RWPE1 (cell line): ENCODE results near the gene SLC17A2.
"Not testable (repeated sequence)": the region's sequence is repeated elsewhere in the genome, so short reads cannot be mapped to it uniquely, and the experiment has no call there.

Experiments used
- CTCF ChIA-PET: fragments of 350-600 bp; sonication (Branson Sonifier 250); formaldehyde crosslinking; extraction: SDS; loops from one replicate; lab custom pipeline; 2021; lab: Yijun Ruan, JAX
- POLR2A ChIA-PET: fragments of 400-600 bp; formaldehyde crosslinking; extraction: SDS; loops from one replicate; lab custom pipeline; 2020; ENCODE audit warnings: antibody characterized with exemption; ENCODE audit not compliant: low non-redundant PET; lab: Yijun Ruan, JAX
- DNase-seq: peaks from one replicate; pipeline ENCODE4 v3.0.0; 2012; ENCODE audit warnings: low spot score
- H3K27ac ChIP-seq: fragments of 450-650 bp; 2 replicates; pipeline ENCODE4 v1.5.1; 2017
- CTCF ChIP-seq: fragments of 450-650 bp; conservative IDR thresholded peaks from 2 replicates; pipeline ENCODE4 v1.5.1; 2017; ENCODE audit warnings: low read depth, mild to moderate bottlenecking

The SLC17A2 gene

GRCh38 chr6:25954756-25955155 lies 24.3 kb upstream of the SLC17A2 start:
- ChIA-PET POLR2A (no interaction called here), CTCF (no interaction called here)

GRCh38 chr6:25953733-25954132 lies 23.2 kb upstream of the SLC17A2 start:
- ChIA-PET POLR2A (no interaction called here), CTCF (no interaction called here)
- TF ChIP-seq CTCF, result no peak
- no peak for DNase-seq
- H3K27ac ChIP-seq, result no peak overlapping the region

More at GRCh38 chr6:25954756-25955155, 24.3 kb upstream of the SLC17A2 start:
- TF ChIP-seq CTCF, result no peak
- no peak overlapping the region for H3K27ac ChIP-seq
- no peak for DNase-seq

GRCh38 chr6:25952535-25952934 lies 22.0 kb upstream of the SLC17A2 start:
- no peak for TF ChIP-seq CTCF
- DNase-seq, result no peak
- ChIA-PET CTCF (interaction anchor here (0.6 to 0.9 kb wide), 3 partner anchors 10 to 40 kb away, joined by 3 to 6 read pairs (median 4); partner anchors contain the start of gene TRIM38), POLR2A (no interaction called here)
- no peak overlapping the region for H3K27ac ChIP-seq

- CTCF ChIA-PET, result no interaction called here
Observed at GRCh38 chr6:25951296-25952032, 21.0 kb upstream of the SLC17A2 start.

GRCh38 chr6:25950297-25950696 lies 19.8 kb upstream of the SLC17A2 start:
- POLR2A ChIA-PET, result no interaction called here
- H3K27ac ChIP-seq, result no peak overlapping the region
- no peak for DNase-seq
- CTCF ChIA-PET, result interaction anchor here (0.7 kb wide), 1 partner anchor 278 kb away, joined by 6 read pairs; no protein-coding TSS in a partner anchor
- TF ChIP-seq CTCF, result no peak

More at GRCh38 chr6:25951296-25952032, 21.0 kb upstream of the SLC17A2 start:
- POLR2A ChIA-PET, result no interaction called here
- H3K27ac ChIP-seq, result no peak overlapping the region
- no peak for DNase-seq
- TF ChIP-seq CTCF, result no peak

- no peak for TF ChIP-seq CTCF
- POLR2A ChIA-PET, result no interaction called here
- DNase-seq, result no peak
- CTCF ChIA-PET, result no interaction called here
- no peak overlapping the region for H3K27ac ChIP-seq
Observed at GRCh38 chr6:25949695-25950094, 19.2 kb upstream of the SLC17A2 start.

GRCh38 chr6:25947492-25947891 lies 17.0 kb upstream of the SLC17A2 start:
- DNase-seq, result not testable (repeated sequence)
- CTCF ChIA-PET, result interaction anchor here (0.6 to 0.9 kb wide), 2 partner anchors 84 to 501 kb away, joined by 3 to 4 read pairs; no protein-coding TSS in a partner anchor
- POLR2A ChIA-PET, result interaction anchor here (0.7 kb wide), 1 partner anchor 119 kb away, joined by 5 read pairs; no protein-coding TSS in a partner anchor

More at GRCh38 chr6:25947492-25947891, 17.0 kb upstream of the SLC17A2 start:
- H3K27ac ChIP-seq, result not testable (repeated sequence)
